ENCODE results near the gene CPPED1.

- no peak for TF ChIP-seq ZNF274 (IDR thresholded peaks at IDR 0.05; ENCODE audit: low read depth, low read length)
- TF ChIP-seq SUZ12 (IDR thresholded peaks at IDR 0.05; ENCODE audit: extremely low read depth, insufficient read depth, insufficient read length) = no peak
- TF ChIP-seq YY1 (IDR thresholded peaks at IDR 0.05; ENCODE audit: insufficient read depth, insufficient read length) = no peak
Measured at GRCh38 chr16:12781777-12782176, 21.9 kb downstream of the CPPED1 start.
